Measurements from ENCODE around the gene BPIFA2.

BPIFA2 gene

DNA sequence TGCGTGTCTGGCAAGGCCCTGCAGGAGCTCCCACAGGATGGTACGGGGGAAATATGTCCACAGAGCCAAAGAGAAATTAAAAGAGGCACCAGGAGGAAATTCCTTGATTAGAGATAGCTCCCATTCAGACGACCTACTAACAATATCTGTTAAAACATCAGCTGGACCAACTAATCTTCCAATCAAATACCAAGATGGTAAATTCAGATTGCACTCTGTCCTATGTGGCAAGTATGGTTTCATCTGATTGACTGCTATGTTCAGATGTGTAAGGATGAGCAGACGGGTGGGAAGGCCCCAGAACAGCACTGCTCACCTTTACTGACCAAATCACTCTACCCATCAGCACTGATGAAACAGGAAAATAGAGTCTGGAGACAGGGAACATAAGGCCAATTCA is 19.5 kb downstream of the BPIFA2 start:
- in situ Hi-C loops (cut with MboI; ENCODE audit: low pct_unique_long_range_greater_than_20kb, low sequenced_read_pairs): no loop called here
- DNase-seq: no peak

DNA sequence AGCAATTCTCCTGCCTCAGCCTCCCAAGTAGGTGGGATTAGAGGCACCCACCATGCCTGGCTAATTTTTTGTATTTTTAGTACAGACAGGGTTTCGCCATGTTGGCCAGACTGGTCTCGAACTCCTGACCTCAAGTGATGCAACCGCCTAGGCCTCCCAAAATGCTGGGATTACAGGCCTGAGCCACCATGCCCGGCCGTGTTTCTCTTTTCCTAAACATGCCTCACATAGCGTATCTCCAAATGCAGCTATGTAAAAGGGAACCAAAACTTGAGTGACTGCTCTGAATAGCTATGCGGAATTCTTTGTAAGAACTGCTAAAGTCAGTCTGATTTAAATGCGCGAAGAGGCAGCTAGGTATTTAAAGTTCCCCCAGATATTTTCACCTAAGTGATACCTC is 20.5 kb downstream of the BPIFA2 start:
- no peak for DNase-seq
- in situ Hi-C loops (cut with MboI; ENCODE audit: low pct_unique_long_range_greater_than_20kb, low sequenced_read_pairs): no loop called here

DNA sequence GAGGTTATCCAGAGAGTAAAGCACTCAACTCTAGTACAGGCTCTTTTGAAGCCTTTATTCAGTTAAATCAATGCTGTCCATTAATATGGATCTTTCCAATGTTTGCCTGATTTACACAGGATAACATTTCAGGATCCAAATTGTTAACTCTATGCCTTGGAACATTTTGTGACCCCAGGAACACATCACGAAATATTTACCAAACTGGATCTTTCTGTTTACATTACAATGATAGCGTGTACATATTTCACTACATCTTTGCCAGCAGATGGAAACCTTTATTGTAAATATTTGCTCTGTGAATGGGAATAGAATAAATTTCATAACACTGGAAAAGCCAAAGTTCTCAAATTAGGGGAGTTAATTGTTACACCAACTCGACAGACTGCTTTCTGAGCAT is 23.5 kb downstream of the BPIFA2 start:
- in situ Hi-C loops (cut with MboI; ENCODE audit: low pct_unique_long_range_greater_than_20kb, low sequenced_read_pairs): no loop called here
- DNase-seq: no peak

DNA sequence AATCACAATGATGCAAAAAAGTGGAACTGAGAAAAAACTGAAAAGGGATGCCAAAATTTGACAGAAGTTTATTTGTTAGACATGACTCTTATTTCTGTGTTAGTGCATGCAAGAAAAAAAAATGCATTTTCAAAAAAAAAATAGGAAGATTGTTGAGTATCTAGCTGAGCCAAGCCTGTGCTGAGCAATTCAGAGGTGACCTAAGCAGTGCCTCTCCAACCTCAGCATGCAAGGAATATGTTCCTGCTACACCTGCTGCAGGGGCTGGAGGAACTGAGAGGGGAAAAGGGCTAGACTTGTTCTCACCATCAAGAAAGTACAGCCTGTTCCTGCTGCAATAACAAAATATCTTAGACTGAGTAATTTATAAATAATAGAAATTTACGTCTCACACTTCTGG is 24.0 kb downstream of the BPIFA2 start:
- in situ Hi-C loops (cut with MboI; ENCODE audit: low pct_unique_long_range_greater_than_20kb, low sequenced_read_pairs): no loop called here
- DNase-seq: no peak

DNA sequence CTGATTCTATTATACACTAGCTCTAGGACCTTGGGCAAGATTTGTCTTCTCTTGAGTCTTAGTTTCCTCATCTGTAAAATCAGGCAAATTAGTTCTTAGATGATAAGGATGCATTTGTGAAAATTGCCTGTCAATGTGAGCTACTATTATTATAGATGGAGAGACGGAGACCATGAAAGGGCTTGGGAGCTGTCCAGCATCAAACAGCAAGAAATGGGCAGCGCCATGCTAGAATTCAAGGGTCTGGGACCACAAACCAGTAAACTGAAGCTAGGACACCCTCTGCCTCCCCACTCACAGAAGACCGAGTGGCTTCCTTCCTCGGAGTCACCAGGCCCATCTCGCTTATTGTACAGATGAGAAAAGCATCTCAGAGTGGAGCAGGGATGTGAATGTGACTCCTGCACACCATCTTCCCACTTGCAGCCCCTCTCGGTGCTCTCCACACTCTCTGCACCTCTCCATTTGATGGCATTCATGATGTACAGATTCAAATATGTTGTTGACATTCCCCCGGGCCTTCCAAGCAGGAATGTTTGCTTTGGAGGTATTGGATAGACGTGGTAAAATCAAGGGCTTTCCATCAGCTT is 25.0 kb downstream of the BPIFA2 start:
- no peak for DNase-seq
- in situ Hi-C loops (cut with MboI; ENCODE audit: low pct_unique_long_range_greater_than_20kb, low sequenced_read_pairs): no loop called here

DNA sequence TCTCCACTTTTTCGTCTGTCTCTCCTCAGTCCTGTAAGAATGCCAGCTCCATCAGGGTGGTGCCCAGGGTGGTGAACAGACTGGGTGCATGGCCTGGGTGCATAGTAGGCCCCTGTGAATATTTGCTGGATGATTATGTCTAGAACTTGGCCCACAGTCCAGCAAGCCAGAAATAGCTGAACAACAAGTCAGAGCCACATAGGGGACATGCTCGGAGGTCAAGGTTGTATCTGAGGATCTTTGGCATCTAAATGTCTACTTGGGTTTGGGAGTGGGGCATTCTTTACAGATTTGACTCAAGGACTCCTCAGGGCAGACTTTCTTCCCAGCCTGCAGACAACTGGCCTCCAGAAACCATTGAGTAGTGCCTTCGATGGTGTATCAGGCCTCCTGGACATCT is 31.1 kb downstream of the BPIFA2 start:
- in situ Hi-C loops (cut with MboI; ENCODE audit: low pct_unique_long_range_greater_than_20kb, low sequenced_read_pairs): no loop called here

DNA sequence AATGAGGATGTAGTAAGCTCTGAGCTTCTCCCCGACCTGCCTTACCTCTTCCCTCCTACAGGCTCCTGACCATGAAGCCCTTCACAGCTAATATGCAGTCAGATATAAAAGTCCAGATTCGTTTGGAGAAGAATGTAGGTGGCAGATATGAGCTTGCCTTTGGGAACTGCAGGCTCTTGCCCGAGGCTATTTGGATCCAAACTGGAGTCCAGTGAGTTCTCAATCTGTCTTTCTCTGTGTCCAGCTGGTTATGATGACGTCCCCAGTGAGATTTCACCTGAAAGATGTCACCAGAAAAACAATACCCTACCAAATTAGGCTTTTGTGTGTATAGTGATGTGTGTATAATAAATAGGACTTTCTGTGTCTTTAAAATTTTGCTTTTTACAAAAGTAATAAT is 34.5 kb downstream of the BPIFA2 start:
- in situ Hi-C loops (cut with MboI; ENCODE audit: low pct_unique_long_range_greater_than_20kb, low sequenced_read_pairs): no loop called here
- DNase-seq: no peak

More for the DNA sequence above, 31.1 kb downstream of the BPIFA2 start:
- no peak for DNase-seq

DNA sequence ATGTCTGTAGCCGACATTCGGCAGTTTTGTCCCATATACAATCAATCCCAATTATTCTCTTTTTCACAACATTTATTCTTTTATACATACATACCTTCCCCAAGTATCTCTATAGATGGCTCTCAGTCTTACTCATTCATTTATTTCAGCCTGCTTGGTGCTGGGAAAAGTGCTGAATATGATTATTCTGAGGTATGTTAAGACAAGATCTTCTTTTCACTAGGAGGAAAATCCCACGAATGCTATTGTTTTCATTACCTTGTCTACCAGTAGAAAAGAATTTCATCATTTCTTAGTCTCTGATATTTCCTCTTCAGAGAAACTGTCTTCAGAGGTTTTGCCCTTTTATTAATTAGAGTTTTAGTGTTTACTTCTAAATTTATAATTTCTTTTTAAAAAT is 35.5 kb downstream of the BPIFA2 start:
- in situ Hi-C loops (cut with MboI; ENCODE audit: low pct_unique_long_range_greater_than_20kb, low sequenced_read_pairs): no loop called here
- DNase-seq: no peak

DNA sequence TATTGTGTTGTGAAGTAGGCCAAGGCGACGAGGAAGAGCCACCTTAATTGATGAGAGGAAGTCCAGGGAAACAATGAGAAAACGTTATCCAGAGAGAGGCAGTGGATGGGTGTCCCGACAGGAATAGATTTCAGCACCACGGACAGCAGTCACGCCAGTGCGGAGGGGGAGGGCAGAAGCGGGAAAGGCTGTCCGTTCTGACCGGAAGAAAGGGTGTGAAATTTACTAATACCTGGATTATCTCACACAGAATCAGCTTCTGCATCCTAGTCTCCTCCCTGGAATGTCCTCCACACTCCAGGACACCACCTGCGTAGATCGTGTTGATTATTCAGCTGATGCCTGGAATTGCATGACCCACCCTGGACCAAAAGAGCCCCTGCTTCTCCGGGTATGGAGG is 41.8 kb downstream of the BPIFA2 start:
- peak; percentile 62 for DNase-seq
- in situ Hi-C loops (cut with MboI; ENCODE audit: low pct_unique_long_range_greater_than_20kb, low sequenced_read_pairs): no loop called here

DNA sequence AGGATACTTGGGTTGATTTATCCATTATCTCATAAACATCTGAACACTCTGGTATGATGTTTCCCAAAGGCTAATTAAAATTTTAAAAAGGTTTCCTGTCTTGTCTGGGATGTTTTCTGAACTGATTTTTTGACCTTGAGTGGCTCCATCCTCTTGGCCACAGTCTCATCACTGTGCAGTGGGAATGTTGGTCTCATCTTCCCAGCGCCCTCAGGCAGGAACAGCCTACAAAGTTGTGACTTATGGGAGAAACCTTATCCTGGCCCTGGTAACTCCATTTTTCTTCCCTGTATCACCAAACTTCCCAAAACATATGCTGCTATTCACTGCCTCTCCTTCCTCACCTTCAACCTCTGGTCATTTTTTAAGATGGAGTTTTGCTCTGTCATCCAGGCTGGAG is 42.4 kb downstream of the BPIFA2 start:
- no peak for DNase-seq
- in situ Hi-C loops (cut with MboI; ENCODE audit: low pct_unique_long_range_greater_than_20kb, low sequenced_read_pairs): no loop called here

DNA sequence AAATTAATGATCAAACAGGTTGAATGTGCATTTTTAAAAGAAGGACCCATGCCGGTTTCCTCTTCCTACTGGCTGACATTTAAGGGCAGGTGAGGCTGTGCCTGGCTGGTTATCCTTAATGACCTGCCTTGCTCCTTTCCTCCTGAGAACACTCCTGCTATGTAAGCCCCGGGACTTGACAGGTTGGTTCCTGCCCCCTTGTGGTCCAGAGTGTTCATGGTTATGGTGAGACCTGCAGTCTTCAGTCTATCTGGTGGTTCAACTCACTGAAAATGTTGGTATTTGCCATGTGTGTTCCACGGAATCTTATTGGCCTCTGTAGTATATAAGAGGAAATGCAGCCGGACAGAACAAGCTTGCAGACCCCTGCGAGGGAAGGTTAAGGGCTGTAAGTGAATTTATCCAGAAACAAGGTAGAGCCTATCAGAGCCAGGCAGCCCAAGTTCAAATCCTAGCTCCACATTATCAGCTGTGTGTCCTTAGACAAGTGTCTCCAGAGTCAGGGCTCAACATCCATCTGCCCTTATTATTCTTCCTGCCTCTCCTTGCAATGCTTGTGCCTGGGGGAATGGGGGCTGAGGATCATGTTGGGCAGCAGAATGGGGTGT is 44.0 kb downstream of the BPIFA2 start:
- peak; percentile 33 for DNase-seq
- in situ Hi-C loops (cut with MboI; ENCODE audit: low pct_unique_long_range_greater_than_20kb, low sequenced_read_pairs): no loop called here

DNA sequence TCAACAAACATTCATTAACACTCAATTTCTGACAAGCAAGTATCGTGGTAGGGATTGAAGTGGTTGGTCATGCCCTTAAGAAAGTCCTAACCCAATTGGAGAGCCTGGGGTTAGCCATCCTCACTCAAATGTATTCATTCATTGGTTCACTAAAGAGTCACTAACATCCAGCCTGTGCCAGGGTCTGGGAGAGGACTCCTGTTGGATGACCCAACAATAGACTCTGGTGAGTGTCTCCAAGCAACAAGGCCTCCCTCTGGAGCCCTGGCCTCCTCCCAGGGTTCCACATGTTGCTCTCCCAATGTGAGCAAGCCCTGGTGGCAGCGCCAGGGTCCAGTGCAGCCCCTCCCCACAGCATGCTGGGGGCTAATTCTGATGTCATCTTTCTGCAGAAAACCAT is 49.1 kb downstream of the BPIFA2 start, which contains the start of gene BPIFA3:
Gene BPIFA3 (plus strand): TSS at position 301 of the 400 bp plus-strand sequence. CDS start 185 bp downstream, outside the sequence.
- no peak for DNase-seq
- in situ Hi-C loops (cut with MboI; ENCODE audit: low pct_unique_long_range_greater_than_20kb, low sequenced_read_pairs): no loop called here

DNA sequence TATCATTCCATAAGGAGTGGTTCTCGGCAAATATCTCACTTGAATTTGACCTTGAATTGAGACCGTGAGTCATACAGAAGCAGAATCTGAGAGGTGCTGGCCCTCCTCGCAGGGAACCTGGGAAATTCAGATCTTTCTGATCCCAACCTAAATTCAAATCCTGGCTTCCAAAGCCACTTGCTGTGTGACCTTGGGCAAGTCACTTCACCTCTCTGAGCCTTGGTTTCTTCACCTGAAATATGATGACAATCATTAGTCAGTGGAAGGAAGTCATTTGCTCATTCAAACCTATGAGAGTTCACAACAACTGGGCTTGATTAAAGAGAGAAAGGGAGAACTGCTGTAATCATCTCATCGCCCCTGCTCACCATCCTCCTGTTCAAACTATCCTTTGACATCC is 56.4 kb downstream of the BPIFA2 start:
- no peak for DNase-seq
- in situ Hi-C loops (cut with MboI; ENCODE audit: low pct_unique_long_range_greater_than_20kb, low sequenced_read_pairs): no loop called here

DNA sequence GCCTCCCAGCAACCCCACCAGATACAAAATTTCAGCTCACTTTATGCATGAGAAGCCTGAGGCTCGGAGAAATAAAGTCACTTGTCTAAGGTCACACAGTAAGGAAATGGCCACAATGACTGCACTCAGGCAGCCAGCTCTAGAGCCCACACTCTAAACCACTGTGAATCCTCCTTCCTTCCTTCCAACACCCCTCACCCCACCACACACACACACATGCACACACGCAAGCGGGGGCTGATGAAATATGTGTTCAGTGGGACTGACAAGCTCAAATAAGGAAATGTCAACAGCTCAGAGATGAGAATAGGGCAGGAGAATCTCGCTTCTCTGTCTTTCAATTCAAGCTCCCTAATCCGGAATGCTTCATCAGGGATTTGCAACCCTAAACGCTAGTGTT is 61.9 kb downstream of the BPIFA2 start:
- in situ Hi-C loops (cut with MboI; ENCODE audit: low pct_unique_long_range_greater_than_20kb, low sequenced_read_pairs): no loop called here
- DNase-seq: peak; percentile 69
